Endodermal cell (in vitro differentiated cells): Measurements from ENCODE around the gene THSD4. TPM values are rescaled to one million over a fixed set of nuclear protein-coding genes. Genes with fewer than 3 reads are reported as not detected.

Experiments used
- DNase-seq: peaks from one replicate; pipeline ENCODE4 v3.0.0-alpha.2; 2017
- H3K27ac ChIP-seq: 2 replicates; pipeline ENCODE4 v1.5.1; 2013; ENCODE audit warnings: mild to moderate bottlenecking, low read depth, low read length, moderate library complexity
- H3K27me3 ChIP-seq: 2 replicates; pipeline ENCODE4 v1.6.1; 2013; ENCODE audit warnings: mild to moderate bottlenecking, low read length, moderate library complexity; ENCODE audit not compliant: insufficient read depth, control insufficient read depth, poor library complexity, severe bottlenecking
- H3K36me3 ChIP-seq: 2 replicates; pipeline ENCODE4 v1.7.0; 2013; ENCODE audit warnings: mild to moderate bottlenecking, low read length, moderate library complexity; ENCODE audit not compliant: control insufficient read depth, insufficient read depth
- H3K4me1 ChIP-seq: one replicate; pipeline ENCODE4 v1.7.0; 2013; ENCODE audit warnings: low read length; ENCODE audit not compliant: control insufficient read depth, insufficient read depth
- H3K4me3 ChIP-seq: 2 replicates; pipeline ENCODE4 v1.5.1; 2013; ENCODE audit warnings: mild to moderate bottlenecking, low read length, moderate library complexity
- H3K9ac ChIP-seq: 2 replicates; pipeline ENCODE4 v1.6.1; 2013; ENCODE audit warnings: mild to moderate bottlenecking, low read length, moderate library complexity; ENCODE audit not compliant: poor library complexity, severe bottlenecking; ENCODE audit errors: extremely low read depth
- H3K9me3 ChIP-seq: 2 replicates; pipeline ENCODE4 v1.6.1; 2013; ENCODE audit warnings: mild to moderate bottlenecking, low read length, moderate library complexity; ENCODE audit not compliant: control insufficient read depth
- H3K27ac Mint-ChIP-seq: 2 replicates; pipeline ENCODE4 v1.8.0; 2020; ENCODE audit warnings: mixed read lengths
- H3K27me3 Mint-ChIP-seq: 2 replicates; pipeline ENCODE4 v1.8.0; 2021; ENCODE audit warnings: mild to moderate bottlenecking, mixed read lengths; ENCODE audit not compliant: insufficient read depth
- H3K36me3 Mint-ChIP-seq: 2 replicates; pipeline ENCODE4 v1.8.0; 2020; ENCODE audit warnings: low read depth, mixed read lengths
- H3K4me1 Mint-ChIP-seq: 2 replicates; pipeline ENCODE4 v1.8.0; 2020; ENCODE audit warnings: mixed read lengths
- H3K4me3 Mint-ChIP-seq: 2 replicates; pipeline ENCODE4 v1.8.0; 2020; ENCODE audit warnings: mild to moderate bottlenecking, moderate library complexity, mixed read lengths
- H3K9me3 Mint-ChIP-seq: 2 replicates; pipeline ENCODE4 v1.8.0; 2020; ENCODE audit warnings: mild to moderate bottlenecking, mixed read lengths
- CTCF ChIP-seq: fragments of 200-600 bp; sonication (generic); conservative IDR thresholded peaks from 2 replicates; pipeline ENCODE4 v1.5.0; 2021; ENCODE audit warnings: antibody characterized with exemption, mild to moderate bottlenecking
- WGBS, 2 experiments: methylation state at CpG; one replicate each; pipeline versions ENCODE4 v1.1.5 to v1.1.7; 2013; ENCODE audit warnings: missing lambda C conversion rate in 2 of 2, mixed read lengths in 1 of 2; ENCODE audit not compliant: insufficient coverage in 1 of 2, insufficient read length in 1 of 2; 5-methylcytosine and 5-hydroxymethylcytosine counted together
- total RNA-seq, 2 donors: library from RNA; stranded (reverse); fragmentation: NEBNext Ultra II Directional in 1 of 2; extraction: Animal tissue kit (Norgen Biotek cat#: 25700) in 1 of 2; gene quantifications; 2 replicates in 1 of 2; 3 replicates in 1 of 2; pipeline ENCODE4 v1.2.1, GENCODE V29; 2021

Gene THSD4
- total RNA-seq, 2 donors from 2014 or later: 4.6 to 5.4 TPM

GRCh38 chr15:71502077-71502432, 386.8 kb downstream of the THSD4 start:
- no peaks in the 10 kb centered on the region for H3K4me1 Mint-ChIP-seq
- H3K27me3 ChIP-seq: peaks cover 6% of the 10 kb centered on the region
- no peaks in the 10 kb centered on the region for H3K36me3 ChIP-seq
- no peak overlapping the region for H3K4me3 Mint-ChIP-seq
- no peaks in the 10 kb centered on the region for H3K27me3 Mint-ChIP-seq
- no peak overlapping the region for H3K27ac Mint-ChIP-seq
- H3K9me3 ChIP-seq: peaks cover 6% of the 10 kb centered on the region
- H3K27ac ChIP-seq: no peak overlapping the region
- no peaks in the 10 kb centered on the region for H3K4me1 ChIP-seq
- no peak for DNase-seq
- no peak overlapping the region for H3K4me3 ChIP-seq
- 94 to 100% methylated on average over 1 of the region's 1 CpG for WGBS, 2 experiments
- no peaks in the 10 kb centered on the region for H3K36me3 Mint-ChIP-seq
- TF ChIP-seq CTCF: no peak
- H3K9ac ChIP-seq: no peak overlapping the region
- peaks cover 8% of the 10 kb centered on the region for H3K9me3 Mint-ChIP-seq

GRCh38 chr15:71505962-71506361, 390.7 kb downstream of the THSD4 start:
- no peaks in the 10 kb centered on the region for H3K27me3 Mint-ChIP-seq
- H3K9me3 Mint-ChIP-seq: no peaks in the 10 kb centered on the region
- H3K4me1 Mint-ChIP-seq: peaks cover 3% of the 10 kb centered on the region
- no peak overlapping the region for H3K27ac Mint-ChIP-seq
- no peak for DNase-seq
- Histone ChIP-seq H3K27ac (no peak overlapping the region), H3K4me1 (no peaks in the 10 kb centered on the region), H3K27me3 (peaks cover 6% of the 10 kb centered on the region), H3K36me3 (no peaks in the 10 kb centered on the region), H3K9me3 (peaks cover under 1% of the 10 kb centered on the region), H3K4me3 (no peak overlapping the region), H3K9ac (no peak overlapping the region)
- no peak for TF ChIP-seq CTCF
- WGBS, 2 experiments: 67 to 89% methylated on average over 1 to 4 of the region's 4 CpGs
- no peaks in the 10 kb centered on the region for H3K36me3 Mint-ChIP-seq
- H3K4me3 Mint-ChIP-seq: no peak overlapping the region

- TF ChIP-seq CTCF: no peak
- 69 to 100% methylated on average over 2 to 4 of the region's 4 CpGs for WGBS, 2 experiments
- H3K9me3 Mint-ChIP-seq: no peaks in the 10 kb centered on the region
Observed at GRCh38 chr15:71506946-71507345, 391.7 kb downstream of the THSD4 start.

More at GRCh38 chr15:71506946-71507345, 391.7 kb downstream of the THSD4 start:
- Histone ChIP-seq H3K9me3 (no peaks in the 10 kb centered on the region), H3K36me3 (no peaks in the 10 kb centered on the region), H3K27ac (no peak overlapping the region), H3K4me1 (peaks cover 3% of the 10 kb centered on the region), H3K4me3 (no peak overlapping the region), H3K9ac (no peak overlapping the region), H3K27me3 (peaks cover 6% of the 10 kb centered on the region)
- Mint-ChIP-seq H3K27me3 (no peaks in the 10 kb centered on the region), H3K4me3 (no peak overlapping the region), H3K36me3 (no peaks in the 10 kb centered on the region), H3K27ac (no peak overlapping the region), H3K4me1 (peaks cover 6% of the 10 kb centered on the region)
- no peak for DNase-seq
